Fibroblast of lung (primary cell): ENCODE measurements around the gene ALOX12B. TPM values are rescaled to one million over a fixed set of nuclear protein-coding genes. Genes with fewer than 3 reads are reported as not detected.

ENCODE experiments used
- DNase-seq, 2 donors: peaks; one replicate each; pipeline versions ENCODE4 v3.0.0 to v3.0.0-alpha.2; 2010; ENCODE audit warnings: low read depth in 2 of 2
- H2AFZ ChIP-seq: 2 replicates; pipeline ENCODE4 v1.5.1; 2012; ENCODE audit warnings: low read length, control low read depth, inconsistent platforms
- H3K27ac ChIP-seq: 2 replicates; pipeline ENCODE4 v1.5.1; 2011; ENCODE audit warnings: low read length, control low read depth; ENCODE audit not compliant: insufficient read depth
- H3K27me3 ChIP-seq: 2 replicates; pipeline ENCODE4 v1.5.1; 2011; ENCODE audit warnings: mild to moderate bottlenecking, low read length; ENCODE audit not compliant: control insufficient read depth, insufficient read depth
- H3K36me3 ChIP-seq: 2 replicates; pipeline ENCODE4 v1.5.1; 2011; ENCODE audit warnings: low read length; ENCODE audit not compliant: control insufficient read depth, insufficient read depth
- H3K4me1 ChIP-seq: 2 replicates; pipeline ENCODE4 v1.5.1; 2011; ENCODE audit warnings: low read length; ENCODE audit not compliant: control insufficient read depth, insufficient read depth; ENCODE audit errors: extremely low read depth
- H3K4me2 ChIP-seq: 2 replicates; pipeline ENCODE4 v1.5.1; 2011; ENCODE audit warnings: low read length, control low read depth; ENCODE audit not compliant: insufficient read depth; ENCODE audit errors: extremely low read depth
- H3K4me3 ChIP-seq, 4 experiments: fragments of 200-600 bp in 1 of 4; sonication (generic) in 1 of 4; replicated peaks in 1 of 4; 2 replicates each; pipeline ENCODE4 v1.5.1; 2011 to 2016; ENCODE audit warnings: low read length in 4 of 4, low read depth in 3 of 4, mild to moderate bottlenecking in 3 of 4, control low read depth in 2 of 4, inconsistent platforms in 1 of 4, mixed read lengths in 1 of 4; ENCODE audit not compliant: insufficient read depth in 1 of 4; ENCODE audit errors: control extremely low read depth in 1 of 4
- H3K79me2 ChIP-seq: 2 replicates; pipeline ENCODE4 v1.5.1; 2012; ENCODE audit warnings: mild to moderate bottlenecking, low read length, inconsistent platforms; ENCODE audit not compliant: control insufficient read depth, insufficient read depth
- H3K9ac ChIP-seq: 2 replicates; pipeline ENCODE4 v1.5.1; 2011; ENCODE audit warnings: mild to moderate bottlenecking, low read length, control low read depth; ENCODE audit not compliant: insufficient read depth
- H3K9me3 ChIP-seq: 2 replicates; pipeline ENCODE4 v1.5.1; 2012; ENCODE audit warnings: low read depth, low read length; ENCODE audit not compliant: control insufficient read depth, insufficient read depth
- H4K20me1 ChIP-seq: 2 replicates; pipeline ENCODE4 v1.5.1; 2011; ENCODE audit warnings: low read length; ENCODE audit not compliant: control insufficient read depth, insufficient read depth; ENCODE audit errors: extremely low read depth
- CTCF ChIP-seq, 2 donors: IDR thresholded peaks in 1 of 2; conservative IDR thresholded peaks in 1 of 2; 1 replicate in 1 of 2; 2 replicates in 1 of 2; pipeline ENCODE4 v1.5.1; 2011 to 2012; ENCODE audit warnings: low read length in 2 of 2, control low read depth in 1 of 2, inconsistent platforms in 1 of 2, low read depth in 1 of 2, mild to moderate bottlenecking in 1 of 2
- EZH2 ChIP-seq: IDR thresholded peaks from 2 replicates; pipeline ENCODE4 v1.5.1; 2012; ENCODE audit warnings: low read length, control low read depth, mild to moderate bottlenecking; ENCODE audit errors: missing control alignments
- polyA plus RNA-seq, 2 donors: library from polyadenylated mRNA; depleted of rRNA in 1 of 2; stranded (reverse) in 1 of 2; unstranded in 1 of 2; fragments of >200 nt; gene quantifications; 2 replicates each; pipeline ENCODE4 v1.2.1, GENCODE V29; 2011 to 2012; ENCODE audit warnings: missing spikeins in 1 of 2
- total RNA-seq: library from RNA; depleted of rRNA; stranded (reverse); fragments of >200 nt; gene quantifications from 2 replicates; pipeline ENCODE4 v1.2.1, GENCODE V29; 2014

Gene ALOX12B
- total and polyA plus RNA-seq, 2 donors (not counting 1 experiment from before 2014, with no cell fraction given): not detected

- no peak for TF ChIP-seq EZH2
- TF ChIP-seq CTCF (conservative IDR thresholded peaks at IDR 0.05 in 1 of 2, IDR thresholded peaks at IDR 0.05 in 1 of 2; ENCODE audit: low read depth in 1 of 2, low read length in 2 of 2): no peak
- Histone ChIP-seq H2AFZ (no peak overlapping the region), H3K79me2 (no peaks in the 10 kb centered on the region), H3K4me2 (no peak overlapping the region), H4K20me1 (no peaks in the 10 kb centered on the region), H3K4me1 (no peaks in the 10 kb centered on the region), H3K27ac (no peak overlapping the region), H3K4me3 (no peak overlapping the region), H3K9me3 (no peaks in the 10 kb centered on the region), H3K27me3 (peaks cover 14% of the 10 kb centered on the region), H3K36me3 (no peaks in the 10 kb centered on the region), H3K9ac (no peak overlapping the region)
- DNase-seq: peak in 1 of 2 donors; percentile 5
Observed at GRCh38 chr17:8053600-8053999, 33.9 kb downstream of the ALOX12B start.

GRCh38 chr17:8052256-8053252 is 35.0 kb downstream of the ALOX12B start:
- Histone ChIP-seq H3K4me1 (no peaks in the 10 kb centered on the region), H3K9me3 (no peaks in the 10 kb centered on the region), H2AFZ (no peak overlapping the region), H4K20me1 (no peaks in the 10 kb centered on the region), H3K36me3 (no peaks in the 10 kb centered on the region), H3K9ac (no peak overlapping the region), H3K4me3 (no peak overlapping the region), H3K4me2 (no peak overlapping the region), H3K27ac (no peak overlapping the region), H3K27me3 (peaks cover 9% of the 10 kb centered on the region), H3K79me2 (no peaks in the 10 kb centered on the region)
- no peak for TF ChIP-seq CTCF (conservative IDR thresholded peaks at IDR 0.05 in 1 of 2, IDR thresholded peaks at IDR 0.05 in 1 of 2; ENCODE audit: low read depth in 1 of 2, low read length in 2 of 2)
- no peak for TF ChIP-seq EZH2
- no peak for DNase-seq

GRCh38 chr17:8051831-8052230 is 35.7 kb downstream of the ALOX12B start:
- H4K20me1 ChIP-seq: no peaks in the 10 kb centered on the region
- H3K36me3 ChIP-seq: no peaks in the 10 kb centered on the region
- no peak for TF ChIP-seq CTCF (conservative IDR thresholded peaks at IDR 0.05 in 1 of 2, IDR thresholded peaks at IDR 0.05 in 1 of 2; ENCODE audit: low read depth in 1 of 2, low read length in 2 of 2)
- TF ChIP-seq EZH2: no peak
- H3K27me3 ChIP-seq: peaks cover 4% of the 10 kb centered on the region
- H3K27ac ChIP-seq: no peak overlapping the region
- no peak overlapping the region for H3K4me2 ChIP-seq
- DNase-seq: no peak
- no peaks in the 10 kb centered on the region for H3K4me1 ChIP-seq
- H3K9ac ChIP-seq: no peak overlapping the region
- H3K4me3 ChIP-seq: no peak overlapping the region
- no peaks in the 10 kb centered on the region for H3K9me3 ChIP-seq
- no peaks in the 10 kb centered on the region for H3K79me2 ChIP-seq
- H2AFZ ChIP-seq: no peak overlapping the region
